ENCODE results near the gene PDK1. TPM values are rescaled to one million over a fixed set of nuclear protein-coding genes. Genes with fewer than 3 reads are reported as not detected.

The PDK1 gene
- total RNA-seq, 1 donor from 2014 or later, result 24.2 TPM

GRCh38 chr2:172599947-172600346, 44.1 kb downstream of the PDK1 start:
- Histone ChIP-seq H3K27ac (no peak overlapping the region), H3K36me3 (peaks cover 5 to 14% of the 10 kb centered on the region in 2 donors), H3K27me3 (no peaks in the 10 kb centered on the region), H3K4me1 (peaks cover 0 to 4% of the 10 kb centered on the region in 2 donors), H3K4me3 (no peak overlapping the region), H3K9me3 (no peaks in the 10 kb centered on the region)
- intact Hi-C loops (cut with DNase I), result no loop called here
- DNase-seq (ENCODE audit: low spot score in 2 of 2), result no peak
- no peak for TF ChIP-seq CTCF (IDR thresholded peaks at IDR 0.05)

GRCh38 chr2:172600557-172601008, 44.7 kb downstream of the PDK1 start:
- H3K27ac ChIP-seq, result peak overlapping the region in 1 of 2 donors; percentile 38
- intact Hi-C loops (cut with DNase I), result no loop called here
- no peak for TF ChIP-seq CTCF (IDR thresholded peaks at IDR 0.05)

GRCh38 chr2:172606285-172606684, 50.4 kb downstream of the PDK1 start:
- Histone ChIP-seq H3K36me3 (no peaks in the 10 kb centered on the region), H3K4me1 (no peaks in the 10 kb centered on the region), H3K27ac (no peak overlapping the region), H3K4me3 (no peak overlapping the region), H3K27me3 (no peaks in the 10 kb centered on the region), H3K9me3 (no peaks in the 10 kb centered on the region)
- intact Hi-C loops (cut with DNase I), result no loop called here
- TF ChIP-seq CTCF (IDR thresholded peaks at IDR 0.05), result no peak
- DNase-seq (ENCODE audit: low spot score in 2 of 2), result no peak

More at GRCh38 chr2:172600557-172601008, 44.7 kb downstream of the PDK1 start:
- Histone ChIP-seq H3K4me3 (no peak overlapping the region), H3K4me1 (peaks cover 0 to 4% of the 10 kb centered on the region in 2 donors), H3K36me3 (peaks cover 4 to 11% of the 10 kb centered on the region in 2 donors), H3K9me3 (no peaks in the 10 kb centered on the region), H3K27me3 (no peaks in the 10 kb centered on the region)
- no peak for DNase-seq (ENCODE audit: low spot score in 2 of 2)

- Histone ChIP-seq H3K4me3 (no peak overlapping the region), H3K4me1 (no peaks in the 10 kb centered on the region), H3K9me3 (no peaks in the 10 kb centered on the region), H3K36me3 (no peaks in the 10 kb centered on the region), H3K27ac (no peak overlapping the region), H3K27me3 (no peaks in the 10 kb centered on the region)
- no peak for TF ChIP-seq CTCF (IDR thresholded peaks at IDR 0.05)
- intact Hi-C loops (cut with DNase I), result no loop called here
- no peak for DNase-seq (ENCODE audit: low spot score in 2 of 2)
These were observed 51.6 kb downstream of the PDK1 start for GRCh38 chr2:172607379-172607928.

GRCh38 chr2:172609488-172609887, 53.6 kb downstream of the PDK1 start:
- H3K4me1 ChIP-seq, result no peaks in the 10 kb centered on the region
- intact Hi-C loops (cut with DNase I), result no loop called here
- H3K36me3 ChIP-seq, result no peaks in the 10 kb centered on the region
- H3K27ac ChIP-seq, result no peak overlapping the region
- DNase-seq (ENCODE audit: low spot score in 2 of 2), result no peak
- TF ChIP-seq CTCF (IDR thresholded peaks at IDR 0.05), result no peak
- H3K4me3 ChIP-seq, result no peak overlapping the region
- no peaks in the 10 kb centered on the region for H3K9me3 ChIP-seq
- no peaks in the 10 kb centered on the region for H3K27me3 ChIP-seq

GRCh38 chr2:172612051-172612450, 56.2 kb downstream of the PDK1 start:
- no peak for TF ChIP-seq CTCF (IDR thresholded peaks at IDR 0.05)
- H3K27ac ChIP-seq, result no peak overlapping the region
- H3K27me3 ChIP-seq, result no peaks in the 10 kb centered on the region
- no peak overlapping the region for H3K4me3 ChIP-seq
- H3K4me1 ChIP-seq, result no peaks in the 10 kb centered on the region
- H3K9me3 ChIP-seq, result no peaks in the 10 kb centered on the region
- H3K36me3 ChIP-seq, result no peaks in the 10 kb centered on the region
- intact Hi-C loops (cut with DNase I), result no loop called here
- no peak for DNase-seq (ENCODE audit: low spot score in 2 of 2)
